PC-3 (cell line): Measurements from ENCODE around the gene ACAD11.

ENCODE experiments used
- CTCF ChIP-seq: fragments of 300-600 bp; sonication (generic); conservative IDR thresholded peaks from 2 replicates; pipeline ENCODE4 v1.5.1; 2017; ENCODE audit warnings: antibody characterized with exemption, low read depth, mild to moderate bottlenecking, low read length
- EZH2 ChIP-seq: fragments of 300-600 bp; sonication (generic); IDR thresholded peaks from one replicate; pipeline ENCODE4 v1.6.1; 2017; ENCODE audit warnings: antibody characterized with exemption, mild to moderate bottlenecking, low read length; ENCODE audit not compliant: unreplicated experiment
- EZH2phosphoT487 ChIP-seq: fragments of 300-600 bp; sonication (generic); IDR thresholded peaks from 2 replicates; pipeline ENCODE4 v1.6.1; 2018; ENCODE audit warnings: mild to moderate bottlenecking, antibody characterized with exemption, low read length, borderline replicate concordance

- TF ChIP-seq CTCF (no peak), EZH2 (no peak), EZH2phosphoT487 (no peak)
These were observed 4.1 kb downstream of the ACAD11 start for GRCh38 chr3:132655471-132655870.
